ENCODE measurements around the gene TTC27. TPM values are rescaled to one million over a fixed set of nuclear protein-coding genes. Genes with fewer than 3 reads are reported as not detected.

Gene TTC27
- total RNA-seq, 4 donors from 2014 or later: 10.5 to 46.2 (median 17.9) TPM

DNA sequence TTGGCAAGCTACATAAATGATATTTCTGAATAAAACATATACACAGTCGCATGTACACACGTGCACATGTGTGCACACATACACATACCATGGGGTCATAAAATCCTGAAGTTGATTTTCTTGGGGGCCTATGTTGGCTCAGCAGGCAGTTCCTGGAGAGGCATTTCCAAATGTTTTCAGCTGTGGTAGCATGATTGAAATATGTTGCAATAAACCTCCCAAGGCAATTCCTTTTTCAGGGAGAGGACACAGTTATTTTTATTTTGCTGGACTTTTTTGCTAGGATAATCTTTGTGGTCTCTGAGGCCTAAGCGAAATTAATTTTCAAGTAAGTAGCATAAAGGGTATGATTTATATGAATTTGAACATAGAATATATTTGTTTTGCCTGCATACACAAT lies 192.2 kb downstream of the TTC27 start:
- TF ChIP-seq, protein P1, sequence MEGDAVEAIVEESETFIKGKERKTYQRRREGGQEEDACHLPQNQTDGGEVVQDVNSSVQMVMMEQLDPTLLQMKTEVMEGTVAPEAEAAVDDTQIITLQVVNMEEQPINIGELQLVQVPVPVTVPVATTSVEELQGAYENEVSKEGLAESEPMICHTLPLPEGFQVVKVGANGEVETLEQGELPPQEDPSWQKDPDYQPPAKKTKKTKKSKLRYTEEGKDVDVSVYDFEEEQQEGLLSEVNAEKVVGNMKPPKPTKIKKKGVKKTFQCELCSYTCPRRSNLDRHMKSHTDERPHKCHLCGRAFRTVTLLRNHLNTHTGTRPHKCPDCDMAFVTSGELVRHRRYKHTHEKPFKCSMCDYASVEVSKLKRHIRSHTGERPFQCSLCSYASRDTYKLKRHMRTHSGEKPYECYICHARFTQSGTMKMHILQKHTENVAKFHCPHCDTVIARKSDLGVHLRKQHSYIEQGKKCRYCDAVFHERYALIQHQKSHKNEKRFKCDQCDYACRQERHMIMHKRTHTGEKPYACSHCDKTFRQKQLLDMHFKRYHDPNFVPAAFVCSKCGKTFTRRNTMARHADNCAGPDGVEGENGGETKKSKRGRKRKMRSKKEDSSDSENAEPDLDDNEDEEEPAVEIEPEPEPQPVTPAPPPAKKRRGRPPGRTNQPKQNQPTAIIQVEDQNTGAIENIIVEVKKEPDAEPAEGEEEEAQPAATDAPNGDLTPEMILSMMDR (IDR thresholded peaks at IDR 0.05): no peak
- TF ChIP-seq POLR2A (IDR thresholded peaks at IDR 0.05): no peak
- Histone ChIP-seq H3K36me3 (no peaks in the 10 kb centered on the region), H3K27me3 (no peaks in the 10 kb centered on the region), H3K4me1 (peaks cover 0 to 10% of the 10 kb centered on the region in 2 donors), H3K9me3 (no peaks in the 10 kb centered on the region), H3K27ac (no peak overlapping the region), H3K4me3 (no peak overlapping the region)
- DNase-seq: no peak
- intact Hi-C loops (cut with DNase I; ENCODE audit: low total_unique reads): no loop called here

DNA sequence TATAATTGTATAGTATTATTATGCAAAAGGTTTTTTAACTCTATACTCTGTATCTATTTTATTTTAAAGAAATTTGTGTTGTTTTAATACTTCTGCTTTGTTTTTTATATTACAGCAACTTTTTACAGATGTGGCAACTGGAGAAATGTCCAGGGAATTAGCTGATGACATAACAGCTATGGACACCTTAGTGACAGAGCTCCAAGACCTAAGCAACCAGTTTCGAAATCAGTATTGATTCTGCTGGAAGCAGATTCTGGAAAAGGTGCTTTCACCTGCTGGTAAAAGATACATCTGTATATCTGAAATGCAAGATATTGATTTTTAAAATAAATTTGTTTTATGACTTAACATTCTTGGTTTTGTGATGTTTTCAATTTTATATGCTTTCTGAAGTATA lies 192.9 kb downstream of the TTC27 start:
- TF ChIP-seq, protein P1 (IDR thresholded peaks at IDR 0.05): no peak
- TF ChIP-seq POLR2A (IDR thresholded peaks at IDR 0.05): no peak
- no peak overlapping the region for H3K4me3 ChIP-seq
- intact Hi-C loops (cut with DNase I; ENCODE audit: low total_unique reads): no loop called here
- H3K27ac ChIP-seq: no peak overlapping the region
- DNase-seq: no peak
- no peaks in the 10 kb centered on the region for H3K36me3 ChIP-seq
- no peaks in the 10 kb centered on the region for H3K9me3 ChIP-seq
- no peaks in the 10 kb centered on the region for H3K27me3 ChIP-seq
- H3K4me1 ChIP-seq: peaks cover 0 to 10% of the 10 kb centered on the region in 2 donors

DNA sequence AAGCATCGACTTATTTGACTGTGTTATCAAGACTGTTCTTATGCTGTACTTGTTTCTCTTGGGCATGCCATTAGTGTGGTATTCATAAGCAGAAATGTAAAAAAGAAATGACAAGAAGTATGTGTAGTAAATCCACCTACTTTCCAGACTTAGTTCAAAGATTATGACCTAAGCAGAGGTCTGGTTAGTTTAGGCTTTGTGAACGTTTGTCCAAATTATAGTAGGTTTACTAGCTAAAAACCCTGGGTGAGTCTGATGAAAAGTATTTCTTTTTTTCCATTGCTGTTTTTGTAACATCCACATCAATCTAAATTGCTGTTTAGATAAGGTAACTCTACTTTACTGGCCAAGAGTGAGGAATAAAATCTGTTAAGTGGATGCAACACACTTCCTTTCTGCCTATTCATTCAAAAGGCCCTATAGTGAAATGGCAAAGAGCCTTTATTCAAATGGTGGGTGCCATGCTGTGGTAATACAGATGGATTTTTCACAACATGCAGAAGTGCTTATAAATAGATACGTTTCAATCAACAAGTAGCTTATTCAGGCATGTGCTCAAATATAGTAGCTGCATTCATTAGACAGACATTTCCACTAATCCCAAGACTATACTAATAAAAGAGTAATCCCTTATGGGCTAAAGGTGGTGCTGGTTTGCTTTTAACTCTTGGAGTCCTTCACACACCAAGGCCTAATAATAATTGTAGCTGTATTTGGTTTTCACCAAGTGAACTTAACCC lies 196.4 kb downstream of the TTC27 start:
- H3K9me3 ChIP-seq: peaks cover 0 to 2% of the 10 kb centered on the region in 2 donors
- intact Hi-C loops (cut with DNase I; ENCODE audit: low total_unique reads): no loop called here
- H3K4me3 ChIP-seq: no peak overlapping the region
- H3K27ac ChIP-seq: peak overlapping the region in 1 of 2 donors; percentile 28
- no peak for DNase-seq
- H3K36me3 ChIP-seq: no peaks in the 10 kb centered on the region
- peaks cover 0 to 10% of the 10 kb centered on the region in 2 donors for H3K4me1 ChIP-seq
- H3K27me3 ChIP-seq: no peaks in the 10 kb centered on the region
- TF ChIP-seq POLR2A (IDR thresholded peaks at IDR 0.05): no peak
- TF ChIP-seq, protein P1 (IDR thresholded peaks at IDR 0.05): no peak

DNA sequence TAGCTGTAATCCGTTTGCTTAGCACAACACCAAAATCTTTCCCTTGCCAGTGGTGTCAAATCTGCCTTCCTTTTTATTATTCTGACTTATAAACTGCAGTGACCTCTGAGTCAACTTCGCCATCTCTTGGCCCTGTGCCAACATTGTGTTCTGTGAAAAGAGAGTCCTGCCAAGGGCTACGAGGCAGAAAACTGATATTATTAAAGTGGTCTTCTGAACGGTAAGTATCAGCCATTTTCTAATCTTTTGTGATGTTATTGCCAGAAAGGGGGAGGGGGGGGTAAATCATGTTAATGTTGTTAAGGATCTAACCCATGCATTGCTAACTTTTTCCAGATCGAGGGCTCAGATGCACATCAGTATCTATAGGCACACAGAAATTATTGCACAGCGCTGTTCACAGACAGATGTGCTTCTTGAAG lies 197.5 kb downstream of the TTC27 start:
- Histone ChIP-seq H3K4me3 (no peak overlapping the region), H3K4me1 (peaks cover 0 to 10% of the 10 kb centered on the region in 2 donors), H3K27ac (peak overlapping the region in 1 of 2 donors; percentile 28), H3K27me3 (no peaks in the 10 kb centered on the region), H3K36me3 (no peaks in the 10 kb centered on the region), H3K9me3 (peaks cover 0 to 5% of the 10 kb centered on the region in 2 donors)
- no peak for TF ChIP-seq POLR2A (IDR thresholded peaks at IDR 0.05)
- TF ChIP-seq, protein P1 (IDR thresholded peaks at IDR 0.05): no peak
- intact Hi-C loops (cut with DNase I; ENCODE audit: low total_unique reads): no loop called here
- peak; percentile 25 to 55 for DNase-seq

DNA sequence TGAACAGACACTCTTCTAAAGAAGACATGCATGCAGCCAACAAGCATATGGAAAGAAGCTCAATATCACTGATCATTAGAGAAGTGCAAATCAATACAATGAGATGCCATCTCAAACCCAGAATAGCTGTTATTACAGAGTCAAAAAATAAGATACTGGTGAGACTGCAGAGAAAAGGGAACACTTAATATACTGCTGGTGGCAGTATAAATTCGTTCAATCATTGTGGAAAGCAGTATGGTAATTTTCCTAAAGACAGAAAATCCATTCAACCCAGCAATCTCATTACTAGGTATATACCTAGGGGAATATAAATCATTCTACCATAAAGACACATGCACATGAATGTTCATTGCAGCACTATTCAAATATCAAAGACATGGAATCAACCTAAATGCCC lies 202.3 kb downstream of the TTC27 start:
- DNase-seq: no peak
- no peaks in the 10 kb centered on the region for H3K27me3 ChIP-seq
- intact Hi-C loops (cut with DNase I; ENCODE audit: low total_unique reads): no loop called here
- H3K27ac ChIP-seq: no peak overlapping the region
- H3K4me3 ChIP-seq: no peak overlapping the region
- no peaks in the 10 kb centered on the region for H3K4me1 ChIP-seq
- H3K36me3 ChIP-seq: no peaks in the 10 kb centered on the region
- TF ChIP-seq POLR2A (IDR thresholded peaks at IDR 0.05): no peak
- TF ChIP-seq, protein P1 (IDR thresholded peaks at IDR 0.05): no peak
- H3K9me3 ChIP-seq: peaks cover 0 to 5% of the 10 kb centered on the region in 2 donors

Measured in uterus (tissue), 4 donors.